Loucy (cell line): ENCODE data around the gene C1QL2.

Experiments used
- H2AFZ ChIP-seq: fragments of 200-600 bp; sonication (generic); 2 replicates; pipeline ENCODE4 v1.6.0; 2016; ENCODE audit warnings: antibody characterized with exemption, mild to moderate bottlenecking, low read length, moderate library complexity
- H3F3A ChIP-seq: fragments of 200-600 bp; 2 replicates; pipeline ENCODE4 v1.6.0; 2016; ENCODE audit warnings: antibody characterized with exemption, low read depth, mild to moderate bottlenecking
- H3K27me3 ChIP-seq: fragments of 200-600 bp; sonication (generic); 2 replicates; pipeline ENCODE4 v1.6.1; 2014; ENCODE audit warnings: low read length, mild to moderate bottlenecking; ENCODE audit not compliant: insufficient read depth, poor library complexity, severe bottlenecking
- H3K36me3 ChIP-seq: fragments of 200-600 bp; sonication (generic); 2 replicates; pipeline ENCODE4 v1.6.1; 2016; ENCODE audit warnings: low read length; ENCODE audit not compliant: insufficient read depth
- H3K4me1 ChIP-seq: fragments of 200-600 bp; sonication (generic); 2 replicates; pipeline ENCODE4 v1.5.1; 2014; ENCODE audit warnings: low read length, mild to moderate bottlenecking; ENCODE audit not compliant: insufficient read depth, poor library complexity, severe bottlenecking
- H3K4me2 ChIP-seq: fragments of 200-600 bp; sonication (generic); 2 replicates; pipeline ENCODE4 v1.6.0; 2014; ENCODE audit warnings: antibody characterized with exemption, low read length, low read depth, mild to moderate bottlenecking; ENCODE audit not compliant: poor library complexity, severe bottlenecking
- H3K4me3 ChIP-seq: fragments of 200-600 bp; sonication (generic); 2 replicates; pipeline ENCODE4 v1.5.1; 2014; ENCODE audit warnings: low read length, mild to moderate bottlenecking, mixed read lengths; ENCODE audit not compliant: poor library complexity, severe bottlenecking
- H3K79me2 ChIP-seq: fragments of 200-600 bp; sonication (generic); 2 replicates; pipeline ENCODE4 v1.6.1; 2014; ENCODE audit warnings: low read length; ENCODE audit not compliant: insufficient read depth
- H3K9ac ChIP-seq: fragments of 200-600 bp; sonication (generic); 2 replicates; pipeline ENCODE4 v1.6.0; 2014; ENCODE audit warnings: mild to moderate bottlenecking, low read depth, low read length, moderate library complexity; ENCODE audit not compliant: poor library complexity, severe bottlenecking
- H3K9me2 ChIP-seq: fragments of 200-600 bp; sonication (generic); replicated peaks from 2 replicates; pipeline ENCODE4 v1.6.1; 2016; ENCODE audit warnings: low read depth, low read length, mixed read lengths
- H3K9me3 ChIP-seq: fragments of 200-600 bp; sonication (generic); 2 replicates; pipeline ENCODE4 v1.6.1; 2014; ENCODE audit warnings: mild to moderate bottlenecking, antibody characterized with exemption, low read length, low read depth; ENCODE audit not compliant: insufficient read depth
- H4K20me1 ChIP-seq: fragments of 200-600 bp; sonication (generic); 2 replicates; pipeline ENCODE4 v1.6.0; 2014; ENCODE audit warnings: antibody characterized with exemption, low read length, mild to moderate bottlenecking; ENCODE audit not compliant: insufficient read depth, poor library complexity, severe bottlenecking
- EZH2phosphoT487 ChIP-seq: fragments of 200-600 bp; IDR thresholded peaks from 2 replicates; pipeline ENCODE4 v1.6.1; 2018; ENCODE audit warnings: antibody characterized with exemption, mild to moderate bottlenecking, moderate library complexity, borderline replicate concordance
- TF ChIP-seq, protein P1 (sequence below): fragments of 200-600 bp; sonication (generic); conservative IDR thresholded peaks from 2 replicates; pipeline ENCODE4 v1.5.1; 2014; ENCODE audit warnings: mild to moderate bottlenecking, antibody characterized with exemption, low read length

Gene C1QL2

DNA sequence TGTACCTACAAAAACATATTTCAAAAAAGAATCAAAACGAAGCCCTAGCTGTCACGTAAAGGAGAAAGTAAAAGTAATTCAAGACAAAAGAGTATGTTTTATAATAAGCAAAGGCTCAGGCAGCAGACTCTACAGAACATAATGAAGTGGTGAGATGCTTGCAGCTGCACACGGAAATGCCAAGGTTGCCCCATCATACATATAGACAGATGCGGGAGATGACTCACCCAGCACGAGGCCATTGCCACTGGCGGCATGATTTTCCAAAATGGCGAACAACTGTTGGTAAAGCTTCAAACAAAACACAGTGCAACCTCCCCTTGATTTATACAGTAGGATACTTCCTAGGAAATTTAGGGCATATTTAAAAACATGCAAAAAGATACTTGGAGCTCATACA lies 26.0 kb upstream of the C1QL2 start:
- Histone ChIP-seq H3K27me3 (no peaks in the 10 kb centered on the region), H3K9me3 (no peaks in the 10 kb centered on the region), H3F3A (no peaks in the 10 kb centered on the region), H3K9ac (no peak overlapping the region), H3K4me2 (no peak overlapping the region), H3K9me2 (no peaks in the 10 kb centered on the region), H2AFZ (no peak overlapping the region), H4K20me1 (no peaks in the 10 kb centered on the region), H3K79me2 (no peaks in the 10 kb centered on the region), H3K36me3 (no peaks in the 10 kb centered on the region), H3K4me3 (no peak overlapping the region), H3K4me1 (no peaks in the 10 kb centered on the region)
- TF ChIP-seq, protein P1, sequence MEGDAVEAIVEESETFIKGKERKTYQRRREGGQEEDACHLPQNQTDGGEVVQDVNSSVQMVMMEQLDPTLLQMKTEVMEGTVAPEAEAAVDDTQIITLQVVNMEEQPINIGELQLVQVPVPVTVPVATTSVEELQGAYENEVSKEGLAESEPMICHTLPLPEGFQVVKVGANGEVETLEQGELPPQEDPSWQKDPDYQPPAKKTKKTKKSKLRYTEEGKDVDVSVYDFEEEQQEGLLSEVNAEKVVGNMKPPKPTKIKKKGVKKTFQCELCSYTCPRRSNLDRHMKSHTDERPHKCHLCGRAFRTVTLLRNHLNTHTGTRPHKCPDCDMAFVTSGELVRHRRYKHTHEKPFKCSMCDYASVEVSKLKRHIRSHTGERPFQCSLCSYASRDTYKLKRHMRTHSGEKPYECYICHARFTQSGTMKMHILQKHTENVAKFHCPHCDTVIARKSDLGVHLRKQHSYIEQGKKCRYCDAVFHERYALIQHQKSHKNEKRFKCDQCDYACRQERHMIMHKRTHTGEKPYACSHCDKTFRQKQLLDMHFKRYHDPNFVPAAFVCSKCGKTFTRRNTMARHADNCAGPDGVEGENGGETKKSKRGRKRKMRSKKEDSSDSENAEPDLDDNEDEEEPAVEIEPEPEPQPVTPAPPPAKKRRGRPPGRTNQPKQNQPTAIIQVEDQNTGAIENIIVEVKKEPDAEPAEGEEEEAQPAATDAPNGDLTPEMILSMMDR, result no peak
- no peak for TF ChIP-seq EZH2phosphoT487

DNA sequence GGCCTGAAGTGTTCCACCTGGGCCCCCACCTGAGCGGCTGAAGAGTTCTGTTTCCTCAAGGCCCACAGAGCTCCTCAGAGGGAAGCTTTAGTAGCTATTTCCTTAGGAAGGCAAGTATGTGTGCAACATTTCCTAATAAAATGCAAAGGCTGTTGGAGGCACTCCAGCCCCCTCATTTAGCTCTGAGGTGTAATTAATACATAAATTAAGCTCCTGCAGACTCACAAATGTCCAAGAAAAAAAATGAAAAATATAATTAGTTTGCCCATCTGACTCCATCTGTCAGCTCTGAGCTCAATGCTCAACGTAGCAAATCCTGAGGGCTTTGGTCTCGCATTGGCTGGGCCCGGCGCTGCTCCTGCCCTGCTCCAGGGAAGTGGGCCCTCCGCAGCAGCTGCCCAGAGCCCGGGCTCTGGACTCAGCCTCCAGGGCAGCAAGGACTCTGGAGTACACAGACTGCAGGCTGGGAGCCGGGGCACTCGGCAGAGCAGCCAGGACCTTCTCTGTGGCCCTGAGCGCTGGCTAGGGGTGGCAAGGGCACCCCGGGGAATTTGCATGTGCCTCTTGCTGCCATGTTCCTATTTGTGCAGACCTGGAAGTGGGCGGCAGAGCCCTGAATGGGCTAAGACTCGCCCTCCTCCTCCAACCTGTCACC lies 23.4 kb upstream of the C1QL2 start:
- Histone ChIP-seq H3K9me2 (no peaks in the 10 kb centered on the region), H3K4me3 (no peak overlapping the region), H2AFZ (no peak overlapping the region), H3K27me3 (no peaks in the 10 kb centered on the region), H3K9me3 (no peaks in the 10 kb centered on the region), H3K36me3 (no peaks in the 10 kb centered on the region), H4K20me1 (no peaks in the 10 kb centered on the region), H3K4me2 (no peak overlapping the region), H3K4me1 (no peaks in the 10 kb centered on the region), H3K79me2 (no peaks in the 10 kb centered on the region), H3F3A (no peaks in the 10 kb centered on the region), H3K9ac (no peak overlapping the region)
- TF ChIP-seq, protein P1, result no peak
- TF ChIP-seq EZH2phosphoT487, result no peak

DNA sequence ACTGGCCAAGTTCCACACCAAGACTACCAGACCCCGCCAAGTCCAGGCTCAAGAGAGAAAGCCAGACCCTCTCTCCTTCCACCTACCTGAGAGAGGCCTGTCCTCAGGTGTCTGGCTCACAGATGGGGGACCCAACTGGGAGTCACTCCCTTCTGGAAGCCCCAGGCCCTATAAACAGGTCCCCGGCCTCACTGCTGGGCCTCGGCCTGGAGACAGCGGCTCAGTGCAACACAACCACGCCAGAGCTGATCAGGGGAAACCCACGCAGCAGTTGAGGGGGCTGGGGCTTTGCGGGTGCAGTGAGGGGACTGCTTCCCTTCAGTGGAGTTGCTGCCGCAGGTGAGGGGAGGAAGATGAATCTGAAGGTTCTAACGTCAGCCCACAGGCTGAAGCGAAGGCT lies 22.8 kb upstream of the C1QL2 start:
- no peaks in the 10 kb centered on the region for H3K9me2 ChIP-seq
- no peak overlapping the region for H3K4me2 ChIP-seq
- H3K36me3 ChIP-seq, result no peaks in the 10 kb centered on the region
- no peak overlapping the region for H3K9ac ChIP-seq
- H3K4me3 ChIP-seq, result no peak overlapping the region
- H3F3A ChIP-seq, result no peaks in the 10 kb centered on the region
- H3K4me1 ChIP-seq, result no peaks in the 10 kb centered on the region
- no peaks in the 10 kb centered on the region for H4K20me1 ChIP-seq
- no peaks in the 10 kb centered on the region for H3K79me2 ChIP-seq
- no peaks in the 10 kb centered on the region for H3K9me3 ChIP-seq
- TF ChIP-seq, protein P1, result no peak
- TF ChIP-seq EZH2phosphoT487, result no peak
- no peak overlapping the region for H2AFZ ChIP-seq
- H3K27me3 ChIP-seq, result no peaks in the 10 kb centered on the region
